Measurements from ENCODE around the gene SPCS2. TPM values are rescaled to one million over a fixed set of nuclear protein-coding genes. Genes with fewer than 3 reads are reported as not detected.
A peak's percentile ranks its signal among the peaks of the same experiment; 100 is the strongest.

SPCS2 gene
- total and polyA plus RNA-seq, 2 of the 8 experiments (the other 6 are each of a cell fraction or from before 2014, with no cell fraction given) = 92.7 to 161 TPM

- Histone ChIP-seq H3K23ac (ENCODE audit: insufficient read length) (no peak overlapping the region), H3K4me3 (ENCODE audit: extremely low read depth in 1 of 4, insufficient read depth in 2 of 4, low read depth in 3 of 4, low read length in 4 of 4) (no peak overlapping the region), H4K8ac (ENCODE audit: extremely low read depth, insufficient read depth, low read length) (no peak overlapping the region), H3K4ac (replicated peaks; ENCODE audit: insufficient read length, low read depth, low read length) (no peak overlapping the region), H3K27ac (ENCODE audit: low read depth, low read length) (no peak overlapping the region), H4K5ac (ENCODE audit: insufficient read length, low read depth, low read length) (no peak overlapping the region), H3K27me3 (replicated peaks in 1 of 4; ENCODE audit: control insufficient read depth in 3 of 4, extremely low read depth in 1 of 4, insufficient read depth in 3 of 4, low read length in 3 of 4) (no peaks in the 10 kb centered on the region), H3K4me1 (replicated peaks in 1 of 4; ENCODE audit: control insufficient read depth in 3 of 4, insufficient read depth in 4 of 4, low read length in 3 of 4) (no peaks in the 10 kb centered on the region; a peak in 2 of 7 replicates), H2BK5ac (ENCODE audit: low read depth, low read length) (peak overlapping the region; percentile 44; the same call in 1 of the 2 replicates), H2AK5ac (ENCODE audit: low read depth, low read length) (no peak overlapping the region), H3K79me1 (ENCODE audit: low read depth, low read length) (no peaks in the 10 kb centered on the region), H2BK20ac (ENCODE audit: low read length) (no peak overlapping the region), H4K20me1 (replicated peaks in 1 of 2; ENCODE audit: control insufficient read depth in 1 of 2, insufficient read depth in 2 of 2, low read length in 2 of 2) (no peaks in the 10 kb centered on the region), H3K14ac (ENCODE audit: insufficient read length) (no peak overlapping the region), H3K9me3 (ENCODE audit: insufficient read depth in 2 of 2, low read depth in 1 of 2, low read length in 1 of 2) (peaks cover 10 to 19% of the 10 kb centered on the region in 2 experiments; a peak in 2 of 4 replicates), H2AFZ (ENCODE audit: low read length) (no peak overlapping the region), H3K4me2 (ENCODE audit: insufficient read depth in 1 of 2, low read depth in 2 of 2, low read length in 2 of 2) (no peak overlapping the region), H3K36me3 (ENCODE audit: control insufficient read depth in 2 of 4, insufficient read depth in 4 of 4, low read length in 3 of 4) (no peaks in the 10 kb centered on the region), H3K18ac (ENCODE audit: extremely low read depth, low read length) (no peak overlapping the region), H2BK120ac (replicated peaks; ENCODE audit: low read depth, low read length) (no peak overlapping the region), H2BK15ac (ENCODE audit: low read length) (no peak overlapping the region), H3K9ac (replicated peaks in 1 of 4; ENCODE audit: extremely low read depth in 1 of 4, low read depth in 3 of 4, low read length in 3 of 4) (no peak overlapping the region), H3K79me2 (ENCODE audit: control insufficient read depth in 1 of 2, insufficient read depth in 2 of 2, low read length in 2 of 2) (no peaks in the 10 kb centered on the region), H3K23me2 (ENCODE audit: low read depth, low read length) (no peaks in the 10 kb centered on the region), H2BK12ac (ENCODE audit: low read depth, low read length) (no peak overlapping the region), H4K91ac (replicated peaks; ENCODE audit: insufficient read length, low read length) (no peak overlapping the region), H3K56ac (replicated peaks; ENCODE audit: insufficient read length, low read depth, low read length) (no peak overlapping the region)
- WGBS, 2 experiments (ENCODE audit: extremely low coverage in 1 of 2, insufficient coverage in 1 of 2, insufficient read length in 1 of 2, insufficient replicate concordance in 2 of 2, low coverage in 1 of 2, low lambda C conversion rate in 2 of 2, missing lambda C conversion rate in 1 of 2) = 84% methylated on average over 6 of the region's 6 CpGs; no CpG with 5 or more reads in 1 of the 2 experiments
- CTCF ChIA-PET (ENCODE audit: partially characterized antibody) = interaction anchor here (0.6 to 8.9 kb wide), 30 partner anchors 9 to 1209 kb away, joined by 3 to 142 read pairs (median 6); partner anchors contain the start of gene TPBGL
- POLR2A ChIA-PET (ENCODE audit: partially characterized antibody) = interaction anchor here (0.9 kb wide), 1 partner anchor 117 kb away, joined by 3 read pairs; no protein-coding TSS in a partner anchor
- no peak for FAIRE-seq
- no peak for DNase-seq (ENCODE audit: low read depth in 1 of 2, low spot score in 2 of 2)
- TF ChIP-seq CHD2 (IDR thresholded peaks at IDR 0.05; ENCODE audit: low read length) = no peak
Observed at GRCh38 chr11:75023446-75024067, 74.5 kb downstream of the SPCS2 start.

Measured in H1 (cell line).